Left colon (tissue), 2 donors: ENCODE data around the gene EXOC6B. TPM values are rescaled to one million over a fixed set of nuclear protein-coding genes. Genes with fewer than 3 reads are reported as not detected.
A peak's percentile ranks its signal among the peaks of the same experiment; 100 is the strongest.
"Not testable (repeated sequence)": the region's sequence is repeated elsewhere in the genome, so short reads cannot be mapped to it uniquely, and the experiment has no call there.

Source experiments
- ATAC-seq: fragments of 200-7000 bp; cut with Tn5 transposase; one replicate; pipeline ENCODE4 v1.9.1; 2020; ENCODE audit warnings: mild to moderate bottlenecking, moderate library complexity
- DNase-seq, 2 donors: peaks; one replicate each; pipeline ENCODE4 v3.0.0-alpha.2; 2020
- intact Hi-C, 2 donors: fragments of 100-400 bp; cut with DNase I in 1 of 2; cut with micrococcal nuclease in 1 of 2; formaldehyde crosslinking; loops; one replicate each; pipeline versions ENCODE4 v1.11.2 to v1.14.0; 2022; cut with DNase I, micrococcal nuclease
- total RNA-seq, 2 donors: library from RNA; stranded (reverse); fragmentation: NEBNext Ultra II Directional; extraction: Animal tissue kit (Norgen Biotek cat#: 25700); gene quantifications; one replicate each; pipeline ENCODE4 v1.2.1, GENCODE V29; 2021
- donor health status: DM: no; HTN: no; CAD: no.
- donor health status: DM: yes; HTN: yes; CAD: no.

Gene EXOC6B
- total RNA-seq, 2 donors from 2014 or later: 23.9 to 37.6 TPM

- intact Hi-C loops: no loop called here
- DNase-seq (no peak), ATAC-seq (no peak)
Observed at GRCh38 chr2:72661985-72662384, 163.8 kb downstream of the EXOC6B start.

- DNase-seq (no peak), ATAC-seq (no peak)
- intact Hi-C loops: no loop called here
Observed at GRCh38 chr2:72649810-72650209, 176.0 kb downstream of the EXOC6B start.

- ATAC-seq, DNase-seq, intact Hi-C loops: not testable (repeated sequence)
Observed at GRCh38 chr2:72641221-72641620, 184.6 kb downstream of the EXOC6B start.

GRCh38 chr2:72638600-72639211 is 187.1 kb downstream of the EXOC6B start:
- DNase-seq: no peak
- intact Hi-C loops: no loop called here
- ATAC-seq: no peak

GRCh38 chr2:72636210-72636609 is 189.6 kb downstream of the EXOC6B start:
- no peak for DNase-seq
- intact Hi-C loops: no loop called here
- ATAC-seq: no peak

- ATAC-seq (no peak), DNase-seq (no peak)
- intact Hi-C loops: no loop called here
Observed at GRCh38 chr2:72630767-72631166, 195.1 kb downstream of the EXOC6B start.

- intact Hi-C loops: no loop called here
- ATAC-seq (no peak), DNase-seq (no peak)
Observed at GRCh38 chr2:72629062-72629461, 196.8 kb downstream of the EXOC6B start.

- no peak for ATAC-seq
- DNase-seq: no peak
- intact Hi-C loops: no loop called here
Observed at GRCh38 chr2:72627083-72627482, 198.8 kb downstream of the EXOC6B start.

GRCh38 chr2:72625366-72625765 is 200.5 kb downstream of the EXOC6B start:
- intact Hi-C loops: no loop called here
- DNase-seq: no peak

GRCh38 chr2:72623481-72623880 is 202.4 kb downstream of the EXOC6B start:
- intact Hi-C loops: no loop called here
- no peak for DNase-seq
- ATAC-seq: no peak

More at GRCh38 chr2:72625366-72625765, 200.5 kb downstream of the EXOC6B start:
- no peak for ATAC-seq

GRCh38 chr2:72619626-72620025 is 206.2 kb downstream of the EXOC6B start:
- intact Hi-C loops: no loop called here
- DNase-seq: no peak
- ATAC-seq: no peak

- DNase-seq (no peak), ATAC-seq (no peak)
- intact Hi-C loops: no loop called here
Observed at GRCh38 chr2:72613931-72614330, 211.9 kb downstream of the EXOC6B start.

GRCh38 chr2:72612614-72613160 is 213.1 kb downstream of the EXOC6B start:
- ATAC-seq: no peak
- intact Hi-C loops: no loop called here
- no peak for DNase-seq

- intact Hi-C loops: no loop called here
- DNase-seq (no peak), ATAC-seq (no peak)
Observed at GRCh38 chr2:72607189-72607588, 218.6 kb downstream of the EXOC6B start.

GRCh38 chr2:72605836-72606442 is 219.9 kb downstream of the EXOC6B start:
- intact Hi-C loops: no loop called here
- no peak for DNase-seq
- peak; percentile 45 for ATAC-seq

- no peak for DNase-seq
- no peak for ATAC-seq
- intact Hi-C loops: no loop called here
Observed at GRCh38 chr2:72604468-72604867, 221.4 kb downstream of the EXOC6B start.

- DNase-seq (no peak), ATAC-seq (no peak)
- intact Hi-C loops: no loop called here
Observed at GRCh38 chr2:72603481-72603880, 222.4 kb downstream of the EXOC6B start.

GRCh38 chr2:72602711-72603110 is 223.1 kb downstream of the EXOC6B start:
- intact Hi-C loops: no loop called here
- DNase-seq (no peak), ATAC-seq (no peak)

GRCh38 chr2:72602095-72602494 is 223.7 kb downstream of the EXOC6B start:
- ATAC-seq (no peak), DNase-seq (no peak)
- intact Hi-C loops: no loop called here

GRCh38 chr2:72583836-72584235 is 242.0 kb downstream of the EXOC6B start:
- intact Hi-C loops, DNase-seq, ATAC-seq: not testable (repeated sequence)

GRCh38 chr2:72583376-72583775 is 242.5 kb downstream of the EXOC6B start:
- DNase-seq: no peak
- no peak for ATAC-seq
- intact Hi-C loops: no loop called here
